Endothelial cell of umbilical vein (primary cell): ENCODE results near the gene RNF187.

Experiments
- EZH2 ChIP-seq: IDR thresholded peaks from 2 replicates; pipeline ENCODE4 v1.6.1; 2012; ENCODE audit warnings: borderline replicate concordance, low read depth, mild to moderate bottlenecking, moderate library complexity, low read length, inconsistent platforms; ENCODE audit not compliant: severe bottlenecking
- POLR2A ChIP-seq: IDR thresholded peaks from 2 replicates; pipeline ENCODE4 v1.6.1; 2012; ENCODE audit warnings: low read depth, mild to moderate bottlenecking, control low read depth, low read length
- POLR2AphosphoS5 ChIP-seq: IDR thresholded peaks from 2 replicates; pipeline ENCODE4 v1.6.1; 2012; ENCODE audit warnings: low read depth, mild to moderate bottlenecking, control low read depth, low read length, moderate library complexity; ENCODE audit not compliant: insufficient read depth
- TF ChIP-seq, protein P1 (sequence below): IDR thresholded peaks from 2 replicates; pipeline ENCODE4 v1.6.1; 2011; ENCODE audit not compliant: insufficient read depth, insufficient read length
- TF ChIP-seq, protein P2 (sequence below), 2 donors: IDR thresholded peaks; 1 replicate in 1 of 2; 2 replicates in 1 of 2; pipeline ENCODE4 v1.5.1; 2011; ENCODE audit warnings: low read length in 2 of 2, mild to moderate bottlenecking in 2 of 2, moderate library complexity in 2 of 2, control low read depth in 1 of 2, inconsistent platforms in 1 of 2, low read depth in 1 of 2; ENCODE audit not compliant: insufficient read depth in 1 of 2; ENCODE audit errors: extremely low read depth in 1 of 2

DNA sequence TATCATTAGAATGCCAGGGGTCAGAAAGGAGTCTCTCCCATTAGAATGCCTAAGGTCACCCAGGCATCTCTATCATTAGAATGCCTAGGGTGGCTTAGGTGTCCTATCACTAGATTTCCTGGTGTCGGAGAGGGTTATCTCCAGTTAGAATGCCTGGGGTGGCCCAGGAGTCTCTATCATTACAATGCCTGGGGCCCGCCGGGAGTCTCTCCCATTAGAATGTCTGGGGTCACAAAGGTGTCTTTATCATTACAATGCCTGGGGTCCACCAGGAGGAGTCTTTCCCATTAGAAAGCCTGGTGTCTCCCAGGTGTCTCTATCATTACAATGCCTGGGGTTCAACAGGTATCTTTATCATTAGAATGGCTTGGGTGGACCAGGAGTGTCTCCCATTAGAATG is 56.2 kb downstream of the RNF187 start:
- TF ChIP-seq, protein P1, sequence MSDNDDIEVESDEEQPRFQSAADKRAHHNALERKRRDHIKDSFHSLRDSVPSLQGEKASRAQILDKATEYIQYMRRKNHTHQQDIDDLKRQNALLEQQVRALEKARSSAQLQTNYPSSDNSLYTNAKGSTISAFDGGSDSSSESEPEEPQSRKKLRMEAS = no peak
- TF ChIP-seq, protein P2, sequence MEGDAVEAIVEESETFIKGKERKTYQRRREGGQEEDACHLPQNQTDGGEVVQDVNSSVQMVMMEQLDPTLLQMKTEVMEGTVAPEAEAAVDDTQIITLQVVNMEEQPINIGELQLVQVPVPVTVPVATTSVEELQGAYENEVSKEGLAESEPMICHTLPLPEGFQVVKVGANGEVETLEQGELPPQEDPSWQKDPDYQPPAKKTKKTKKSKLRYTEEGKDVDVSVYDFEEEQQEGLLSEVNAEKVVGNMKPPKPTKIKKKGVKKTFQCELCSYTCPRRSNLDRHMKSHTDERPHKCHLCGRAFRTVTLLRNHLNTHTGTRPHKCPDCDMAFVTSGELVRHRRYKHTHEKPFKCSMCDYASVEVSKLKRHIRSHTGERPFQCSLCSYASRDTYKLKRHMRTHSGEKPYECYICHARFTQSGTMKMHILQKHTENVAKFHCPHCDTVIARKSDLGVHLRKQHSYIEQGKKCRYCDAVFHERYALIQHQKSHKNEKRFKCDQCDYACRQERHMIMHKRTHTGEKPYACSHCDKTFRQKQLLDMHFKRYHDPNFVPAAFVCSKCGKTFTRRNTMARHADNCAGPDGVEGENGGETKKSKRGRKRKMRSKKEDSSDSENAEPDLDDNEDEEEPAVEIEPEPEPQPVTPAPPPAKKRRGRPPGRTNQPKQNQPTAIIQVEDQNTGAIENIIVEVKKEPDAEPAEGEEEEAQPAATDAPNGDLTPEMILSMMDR (IDR thresholded peaks at IDR 0.05; ENCODE audit: extremely low read depth in 1 of 2, insufficient read depth in 1 of 2, low read depth in 1 of 2, low read length in 2 of 2) = no peak
- TF ChIP-seq POLR2A (no peak), EZH2 (no peak), POLR2AphosphoS5 (no peak)
